H1 (cell line): ENCODE measurements around the gene PHF3. TPM values are rescaled to one million over a fixed set of nuclear protein-coding genes. Genes with fewer than 3 reads are reported as not detected.
A peak's percentile ranks its signal among the peaks of the same experiment; 100 is the strongest.

Experiments used
- ATF2 ChIP-seq: IDR thresholded peaks from 2 replicates; pipeline ENCODE4 v1.6.1; 2012; ENCODE audit warnings: low read length, inconsistent platforms
- ATF3 ChIP-seq: IDR thresholded peaks from 2 replicates; pipeline ENCODE4 v1.6.1; 2011; ENCODE audit warnings: low read depth, mild to moderate bottlenecking, low read length; ENCODE audit not compliant: insufficient read depth
- CHD1 ChIP-seq: IDR thresholded peaks from 2 replicates; pipeline ENCODE4 v1.6.1; 2012; ENCODE audit warnings: low read depth, low read length, improper control_type of control experiment
- CHD2 ChIP-seq: IDR thresholded peaks from 2 replicates; pipeline ENCODE4 v1.6.1; 2012; ENCODE audit warnings: low read length, improper control_type of control experiment
- CTBP2 ChIP-seq: IDR thresholded peaks from 2 replicates; pipeline ENCODE4 v1.7.0; 2011; ENCODE audit warnings: borderline replicate concordance, mild to moderate bottlenecking, moderate library complexity, mixed read lengths, low read length; ENCODE audit not compliant: insufficient read depth, insufficient read length
- CTCF ChIP-seq, 3 experiments: IDR thresholded peaks; 1 replicate in 2 of 3; 2 replicates in 1 of 3; pipeline versions ENCODE4 v1.5.1 to v1.6.1; 2011; ENCODE audit warnings: low read length in 3 of 3, mild to moderate bottlenecking in 3 of 3, inconsistent platforms in 2 of 3, low read depth in 1 of 3, moderate library complexity in 1 of 3; ENCODE audit not compliant: insufficient read depth in 1 of 3; ENCODE audit errors: control extremely low read depth in 1 of 3
- EGR1 ChIP-seq: IDR thresholded peaks from 2 replicates; pipeline ENCODE4 v1.6.1; 2011; ENCODE audit warnings: low read depth, low read length, borderline replicate concordance
- EP300 ChIP-seq, 2 experiments: IDR thresholded peaks; 1 replicate in 1 of 2; 2 replicates in 1 of 2; pipeline ENCODE4 v1.6.1; 2011 to 2012; ENCODE audit warnings: low read depth in 2 of 2, low read length in 2 of 2, mild to moderate bottlenecking in 2 of 2, borderline replicate concordance in 1 of 2, inconsistent platforms in 1 of 2, moderate library complexity in 1 of 2
- EZH2 ChIP-seq: fragments of 200-600 bp; sonication (generic); IDR thresholded peaks from 2 replicates; pipeline ENCODE4 v1.7.1; 2012; ENCODE audit warnings: low read depth, mild to moderate bottlenecking, moderate library complexity, low read length, inconsistent platforms; ENCODE audit not compliant: severe bottlenecking
- JUN ChIP-seq: IDR thresholded peaks from 2 replicates; pipeline ENCODE4 v1.6.1; 2011; ENCODE audit warnings: low read depth, mild to moderate bottlenecking, improper control_type of control experiment, low read length
- JUND ChIP-seq: IDR thresholded peaks from 2 replicates; pipeline ENCODE4 v1.6.1; 2011; ENCODE audit warnings: mild to moderate bottlenecking, improper control_type of control experiment, low read length
- KDM1A ChIP-seq: fragments of 200-600, 300-600 bp; sonication (generic); IDR thresholded peaks from 2 replicates; pipeline ENCODE4 v1.7.1; 2016; ENCODE audit warnings: mild to moderate bottlenecking, low read length, borderline replicate concordance
- RFX5 ChIP-seq: IDR thresholded peaks from 2 replicates; pipeline ENCODE4 v1.6.1; 2011; ENCODE audit warnings: low read depth, low read length, improper control_type of control experiment, borderline replicate concordance
- RXRA ChIP-seq: IDR thresholded peaks from 2 replicates; pipeline ENCODE4 v1.6.1; 2011; ENCODE audit warnings: low read depth, mild to moderate bottlenecking, low read length, moderate library complexity; ENCODE audit not compliant: insufficient read depth
- SRF ChIP-seq: IDR thresholded peaks from 2 replicates; pipeline ENCODE4 v1.6.1; 2011; ENCODE audit warnings: mild to moderate bottlenecking, low read depth, low read length, moderate library complexity
- TAF1 ChIP-seq: IDR thresholded peaks from 2 replicates; pipeline ENCODE4 v1.6.1; 2011; ENCODE audit warnings: mild to moderate bottlenecking, low read depth, low read length
- TBP ChIP-seq: IDR thresholded peaks from 2 replicates; pipeline ENCODE4 v1.6.1; 2011; ENCODE audit warnings: low read depth, low read length, improper control_type of control experiment
- TCF12 ChIP-seq: IDR thresholded peaks from 2 replicates; pipeline ENCODE4 v1.6.1; 2011; ENCODE audit warnings: low read depth, mild to moderate bottlenecking, low read length
- polyA plus RNA-seq, 7 experiments: library from polyadenylated mRNA; depleted of rRNA in 3 of 7; stranded (reverse) in 5 of 7; unstranded in 2 of 7; fragments of >200 nt in 5 of 7; fragments of 200-250 nt in 2 of 7; gene quantifications; 1 replicate in 5 of 7; 2 replicates in 1 of 7; 4 replicates in 1 of 7; pipeline versions ENCODE4 v1.2.1 to v1.2.3, GENCODE V29; 2011 to 2013; ENCODE audit warnings: missing spikeins in 2 of 7, mixed read lengths in 2 of 7
- total RNA-seq: library from RNA; stranded (reverse); fragmentation: NEBNext Ultra II Directional; extraction: Animal tissue kit (Norgen Biotek cat#: 25700); gene quantifications from 2 replicates; pipeline ENCODE4 v1.2.1, GENCODE V29; 2021

PHF3 gene
- total and polyA plus RNA-seq, 2 of the 8 experiments (the other 6 are each of a cell fraction or from before 2014, with no cell fraction given), result 10.1 to 69.3 TPM

- TF ChIP-seq CHD2, result 0 out of 2 replicates have a peak, but pooled peaks have one; percentile 2
- TF ChIP-seq TBP, result no peak; the same call in none of the 2 replicates
- TF ChIP-seq CTBP2, result no peak
- no peak; the same call in 1 of the 2 replicates for TF ChIP-seq KDM1A
- no peak for TF ChIP-seq JUN
- no peak for TF ChIP-seq CTCF (IDR thresholded peaks at IDR 0.05; ENCODE audit: control extremely low read depth in 1 of 3, insufficient read depth in 1 of 3, low read depth in 1 of 3, low read length in 3 of 3)
- no peak for TF ChIP-seq ATF2
- TF ChIP-seq RFX5, result no peak
- TF ChIP-seq EP300 (IDR thresholded peaks at IDR 0.05; ENCODE audit: borderline replicate concordance in 1 of 2, low read depth in 2 of 2, low read length in 2 of 2), result 0 out of 3 replicates have a peak, but pooled peaks of 1 of the 2 experiments have one; percentile 20
- no peak; the same call in 1 of the 2 replicates for TF ChIP-seq CHD1
- no peak for TF ChIP-seq JUND
- TF ChIP-seq TCF12, result no peak
- no peak for TF ChIP-seq RXRA
- peak; percentile 77 for TF ChIP-seq TAF1
- 0 out of 2 replicates have a peak, but pooled peaks have one; percentile 1 for TF ChIP-seq SRF
- TF ChIP-seq EGR1, result no peak
- no peak for TF ChIP-seq EZH2
- peak; percentile 12; the same call in 1 of the 2 replicates for TF ChIP-seq ATF3
These were observed at the start of gene PHF3 (continued) for GRCh38 chr6:63635588-63636517.
